Measurements from ENCODE around the gene FILIP1. TPM values are rescaled to one million over a fixed set of nuclear protein-coding genes. Genes with fewer than 3 reads are reported as not detected.

FILIP1 gene
- total RNA-seq, 4 donors from 2014 or later = 6.0 to 12.3 (median 7.2) TPM

DNA sequence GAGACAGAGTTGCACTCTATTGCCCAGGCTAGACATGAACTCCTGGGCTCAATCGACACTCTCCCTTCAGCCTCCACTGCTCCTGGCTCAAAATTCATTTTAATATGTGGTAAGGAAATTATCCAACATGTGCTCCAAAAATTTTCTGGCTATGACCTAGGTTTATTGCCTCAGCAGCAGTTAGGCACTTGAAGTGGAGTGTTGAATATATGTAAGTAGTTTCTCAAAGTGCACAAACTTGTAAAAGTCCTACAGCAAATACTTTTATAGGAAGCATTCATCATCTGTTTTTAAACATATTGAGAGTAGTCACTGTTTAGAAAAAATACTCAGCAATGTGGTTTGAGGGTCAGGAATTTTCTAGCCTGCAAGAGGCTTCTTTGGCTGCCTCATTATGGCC is 13.2 kb downstream of the FILIP1 start:
- peak overlapping the region; percentile 36 to 77 (median 55) for H3K27ac ChIP-seq
- no peaks in the 10 kb centered on the region for H3K36me3 ChIP-seq
- H3K4me3 ChIP-seq = no peak overlapping the region
- TF ChIP-seq EP300 (IDR thresholded peaks at IDR 0.05; ENCODE audit: low read depth) (no peak), POLR2A (IDR thresholded peaks at IDR 0.05) (no peak), POLR2AphosphoS5 (IDR thresholded peaks at IDR 0.05) (no peak)
- TF ChIP-seq, protein P1, sequence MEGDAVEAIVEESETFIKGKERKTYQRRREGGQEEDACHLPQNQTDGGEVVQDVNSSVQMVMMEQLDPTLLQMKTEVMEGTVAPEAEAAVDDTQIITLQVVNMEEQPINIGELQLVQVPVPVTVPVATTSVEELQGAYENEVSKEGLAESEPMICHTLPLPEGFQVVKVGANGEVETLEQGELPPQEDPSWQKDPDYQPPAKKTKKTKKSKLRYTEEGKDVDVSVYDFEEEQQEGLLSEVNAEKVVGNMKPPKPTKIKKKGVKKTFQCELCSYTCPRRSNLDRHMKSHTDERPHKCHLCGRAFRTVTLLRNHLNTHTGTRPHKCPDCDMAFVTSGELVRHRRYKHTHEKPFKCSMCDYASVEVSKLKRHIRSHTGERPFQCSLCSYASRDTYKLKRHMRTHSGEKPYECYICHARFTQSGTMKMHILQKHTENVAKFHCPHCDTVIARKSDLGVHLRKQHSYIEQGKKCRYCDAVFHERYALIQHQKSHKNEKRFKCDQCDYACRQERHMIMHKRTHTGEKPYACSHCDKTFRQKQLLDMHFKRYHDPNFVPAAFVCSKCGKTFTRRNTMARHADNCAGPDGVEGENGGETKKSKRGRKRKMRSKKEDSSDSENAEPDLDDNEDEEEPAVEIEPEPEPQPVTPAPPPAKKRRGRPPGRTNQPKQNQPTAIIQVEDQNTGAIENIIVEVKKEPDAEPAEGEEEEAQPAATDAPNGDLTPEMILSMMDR (IDR thresholded peaks at IDR 0.05) = no peak
- in situ Hi-C loops (cut with MboI; ENCODE audit: low pct_ligation_motif_present in 1 of 4, low pct_unique_long_range_greater_than_20kb in 1 of 4, low sequenced_read_pairs in 3 of 4) (no loop called here), intact Hi-C loops (cut with DNase I; ENCODE audit: low total_unique reads) (no loop called here)
- H3K9me3 ChIP-seq = no peaks in the 10 kb centered on the region
- H3K4me1 ChIP-seq = peaks cover 0 to 6% (median 0%) of the 10 kb centered on the region in 4 donors
- DNase-seq = no peak
- no peaks in the 10 kb centered on the region for H3K27me3 ChIP-seq
- 46 to 57% methylated on average over 1 of the region's 1 CpG for WGBS, 2 donors (ENCODE audit: low coverage in 1 of 2)

GRCh38 chr6:75479712-75480111 is 13.9 kb downstream of the FILIP1 start:
- Histone ChIP-seq H3K36me3 (no peaks in the 10 kb centered on the region), H3K4me1 (peaks cover 0 to 6% (median 0%) of the 10 kb centered on the region in 4 donors), H3K4me3 (no peak overlapping the region), H3K27me3 (no peaks in the 10 kb centered on the region), H3K27ac (peak overlapping the region in 3 of 4 donors; percentile 36 to 77 (median 60)), H3K9me3 (no peaks in the 10 kb centered on the region)
- WGBS, 2 donors (ENCODE audit: low coverage in 1 of 2) = 92 to 100% methylated on average over 1 to 6 of the region's 6 CpGs
- in situ Hi-C loops (cut with MboI; ENCODE audit: low pct_ligation_motif_present in 1 of 4, low pct_unique_long_range_greater_than_20kb in 1 of 4, low sequenced_read_pairs in 3 of 4) = no loop called here
- no peak for DNase-seq
- TF ChIP-seq, protein P1 (IDR thresholded peaks at IDR 0.05) = no peak
- TF ChIP-seq EP300 (IDR thresholded peaks at IDR 0.05; ENCODE audit: low read depth) (no peak), POLR2AphosphoS5 (IDR thresholded peaks at IDR 0.05) (no peak), POLR2A (IDR thresholded peaks at IDR 0.05) (no peak)
- intact Hi-C loops (cut with DNase I; ENCODE audit: low total_unique reads) = no loop called here

GRCh38 chr6:75478929-75479328 is 14.7 kb downstream of the FILIP1 start:
- no peak for TF ChIP-seq POLR2AphosphoS5 (IDR thresholded peaks at IDR 0.05)
- TF ChIP-seq, protein P1 (IDR thresholded peaks at IDR 0.05) = no peak
- TF ChIP-seq POLR2A (IDR thresholded peaks at IDR 0.05) = no peak
- TF ChIP-seq EP300 (IDR thresholded peaks at IDR 0.05; ENCODE audit: low read depth) = no peak
- no peaks in the 10 kb centered on the region for H3K27me3 ChIP-seq
- H3K4me1 ChIP-seq = peaks cover 0 to 6% (median 0%) of the 10 kb centered on the region in 4 donors
- intact Hi-C loops (cut with DNase I; ENCODE audit: low total_unique reads) (no loop called here), in situ Hi-C loops (cut with MboI; ENCODE audit: low pct_ligation_motif_present in 1 of 4, low pct_unique_long_range_greater_than_20kb in 1 of 4, low sequenced_read_pairs in 3 of 4) (no loop called here)
- H3K9me3 ChIP-seq = no peaks in the 10 kb centered on the region
- no peaks in the 10 kb centered on the region for H3K36me3 ChIP-seq
- DNase-seq = no peak
- no peak overlapping the region for H3K4me3 ChIP-seq
- H3K27ac ChIP-seq = no peak overlapping the region

DNA sequence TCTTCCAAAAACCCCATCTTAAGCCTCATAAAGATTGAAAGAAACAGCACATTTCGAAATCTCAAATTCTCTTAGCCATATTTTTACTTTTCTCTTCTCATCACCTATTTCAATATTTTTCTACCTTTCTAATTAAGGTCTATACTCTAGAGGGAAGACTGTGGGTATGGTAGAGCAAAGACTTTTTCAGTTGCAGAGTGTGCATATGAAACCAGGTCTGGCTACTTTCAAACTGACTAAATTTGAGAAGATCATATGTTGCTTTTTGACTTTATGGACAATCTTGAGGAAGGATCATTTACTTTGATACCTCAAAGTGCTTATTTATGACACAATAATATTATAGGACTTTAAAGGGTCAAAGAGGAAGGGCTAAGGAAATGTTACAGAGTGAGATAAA is 20.7 kb downstream of the FILIP1 start:
- intact Hi-C loops (cut with DNase I; ENCODE audit: low total_unique reads) = no loop called here
- DNase-seq = no peak
- Histone ChIP-seq H3K4me1 (no peaks in the 10 kb centered on the region), H3K4me3 (no peak overlapping the region), H3K9me3 (no peaks in the 10 kb centered on the region), H3K27me3 (no peaks in the 10 kb centered on the region), H3K36me3 (no peaks in the 10 kb centered on the region), H3K27ac (no peak overlapping the region)
- TF ChIP-seq POLR2A (IDR thresholded peaks at IDR 0.05) = no peak
- no peak for TF ChIP-seq POLR2AphosphoS5 (IDR thresholded peaks at IDR 0.05)
- no peak for TF ChIP-seq EP300 (IDR thresholded peaks at IDR 0.05; ENCODE audit: low read depth)
- TF ChIP-seq, protein P1 (IDR thresholded peaks at IDR 0.05) = no peak
- in situ Hi-C loops (cut with MboI; ENCODE audit: low pct_ligation_motif_present in 1 of 4, low pct_unique_long_range_greater_than_20kb in 1 of 4, low sequenced_read_pairs in 3 of 4) = no loop called here
- WGBS, 2 donors (ENCODE audit: low coverage in 1 of 2) = 78 to 82% methylated on average over 1 of the region's 1 CpG
